Parathyroid adenoma (tissue), 2 donors: ENCODE data around the gene TCF19.
"Not testable (repeated sequence)": the region's sequence is repeated elsewhere in the genome, so short reads cannot be mapped to it uniquely, and the experiment has no call there.

Source experiments
- H2AFZ ChIP-seq: fragments of 300-600 bp; sonication (generic); one replicate; pipeline ENCODE4 v1.7.0; 2017; ENCODE audit warnings: antibody characterized with exemption, mild to moderate bottlenecking
- H3K27ac ChIP-seq: fragments of 300-600 bp; sonication (generic); one replicate; pipeline ENCODE4 v1.7.0; 2017
- H3K27me3 ChIP-seq: fragments of 300-600 bp; sonication (generic); one replicate; pipeline ENCODE4 v1.7.0; 2017; ENCODE audit warnings: low read length; ENCODE audit not compliant: control insufficient read depth, insufficient read depth
- H3K36me3 ChIP-seq: fragments of 300-600 bp; sonication (generic); one replicate; pipeline ENCODE4 v1.7.0; 2017; ENCODE audit warnings: low read length; ENCODE audit not compliant: control insufficient read depth, insufficient read depth
- H3K4me1 ChIP-seq: fragments of 300-600 bp; sonication (generic); one replicate; pipeline ENCODE4 v1.7.0; 2017; ENCODE audit warnings: control low read depth
- H3K4me2 ChIP-seq: fragments of 300-600 bp; sonication (generic); one replicate; pipeline ENCODE4 v1.7.0; 2017; ENCODE audit warnings: low read length
- H3K4me3 ChIP-seq: fragments of 300-600 bp; sonication (generic); one replicate; pipeline ENCODE4 v1.7.0; 2017; ENCODE audit warnings: low read depth, low read length
- H3K79me2 ChIP-seq: fragments of 300-600 bp; sonication (generic); one replicate; pipeline ENCODE4 v1.7.0; 2017; ENCODE audit warnings: control low read depth
- H3K9ac ChIP-seq: fragments of 300-600 bp; sonication (generic); one replicate; pipeline ENCODE4 v1.7.0; 2017; ENCODE audit warnings: mild to moderate bottlenecking
- H3K9me3 ChIP-seq: fragments of 300-600 bp; sonication (generic); one replicate; pipeline ENCODE4 v1.7.0; 2017; ENCODE audit warnings: low read length; ENCODE audit not compliant: control insufficient read depth
- CTCF ChIP-seq: fragments of 300-600 bp; sonication (generic); IDR thresholded peaks from one replicate; pipeline ENCODE4 v1.7.0; 2017; ENCODE audit warnings: antibody characterized with exemption, mild to moderate bottlenecking
- donor health status: primary hyperparathyroidism.

TCF19 gene

GRCh38 chr6:31180500-31180899 lies 22.1 kb downstream of the TCF19 start:
- Histone ChIP-seq H3K27me3 (no peaks in the 10 kb centered on the region), H3K79me2 (no peaks in the 10 kb centered on the region), H3K9me3 (no peaks in the 10 kb centered on the region), H2AFZ (peak overlapping the region; percentile 63), H3K4me3 (no peak overlapping the region), H3K4me2 (no peak overlapping the region), H3K9ac (no peak overlapping the region), H3K36me3 (no peaks in the 10 kb centered on the region), H3K4me1 (peaks cover 3% of the 10 kb centered on the region), H3K27ac (peak overlapping the region; percentile 36)
- no peak for TF ChIP-seq CTCF

GRCh38 chr6:31183287-31183686 lies 24.9 kb downstream of the TCF19 start:
- H3K27me3 ChIP-seq, H3K36me3 ChIP-seq, H3K9me3 ChIP-seq, H3K4me1 ChIP-seq, H3K79me2 ChIP-seq, H3K4me2 ChIP-seq, H3K9ac ChIP-seq, H3K4me3 ChIP-seq, H3K27ac ChIP-seq, H2AFZ ChIP-seq: not testable (repeated sequence)

GRCh38 chr6:31183859-31184258 lies 25.5 kb downstream of the TCF19 start:
- H3K79me2 ChIP-seq, H3K4me2 ChIP-seq: not testable (repeated sequence)

GRCh38 chr6:31185695-31186051 lies 27.3 kb downstream of the TCF19 start:
- H3K79me2 ChIP-seq, H3K4me1 ChIP-seq, H3K4me3 ChIP-seq, H3K9ac ChIP-seq, H3K36me3 ChIP-seq, H3K9me3 ChIP-seq, H3K4me2 ChIP-seq, H3K27me3 ChIP-seq, H2AFZ ChIP-seq: not testable (repeated sequence)
- peak overlapping the region; percentile 27 for H3K27ac ChIP-seq

More at GRCh38 chr6:31183859-31184258, 25.5 kb downstream of the TCF19 start:
- not testable (repeated sequence) for H3K27ac ChIP-seq, H3K36me3 ChIP-seq, H2AFZ ChIP-seq, H3K4me3 ChIP-seq, H3K27me3 ChIP-seq, H3K9me3 ChIP-seq, H3K4me1 ChIP-seq, H3K9ac ChIP-seq

- Histone ChIP-seq H3K4me1 (no peaks in the 10 kb centered on the region), H3K27me3 (no peaks in the 10 kb centered on the region), H2AFZ (no peak overlapping the region), H3K27ac (peak overlapping the region; percentile 27), H3K4me3 (no peak overlapping the region), H3K9ac (no peak overlapping the region), H3K36me3 (no peaks in the 10 kb centered on the region), H3K9me3 (no peaks in the 10 kb centered on the region), H3K4me2 (no peak overlapping the region), H3K79me2 (no peaks in the 10 kb centered on the region)
- TF ChIP-seq CTCF: no peak
Observed at GRCh38 chr6:31186052-31186734, 27.8 kb downstream of the TCF19 start.

- H3K9ac ChIP-seq: no peak overlapping the region
- no peaks in the 10 kb centered on the region for H3K4me1 ChIP-seq
- no peak overlapping the region for H3K4me3 ChIP-seq
- no peaks in the 10 kb centered on the region for H3K79me2 ChIP-seq
- H3K36me3 ChIP-seq: no peaks in the 10 kb centered on the region
- no peaks in the 10 kb centered on the region for H3K27me3 ChIP-seq
- no peaks in the 10 kb centered on the region for H3K9me3 ChIP-seq
- no peak for TF ChIP-seq CTCF
- H3K27ac ChIP-seq: no peak overlapping the region
- no peak overlapping the region for H2AFZ ChIP-seq
- H3K4me2 ChIP-seq: no peak overlapping the region
Observed at GRCh38 chr6:31187780-31188194, 29.4 kb downstream of the TCF19 start.

GRCh38 chr6:31189223-31189622 lies 30.8 kb downstream of the TCF19 start:
- H3K4me3 ChIP-seq, H2AFZ ChIP-seq, H3K36me3 ChIP-seq, H3K9me3 ChIP-seq, H3K27ac ChIP-seq, H3K27me3 ChIP-seq, H3K79me2 ChIP-seq, H3K9ac ChIP-seq, H3K4me2 ChIP-seq, H3K4me1 ChIP-seq: not testable (repeated sequence)
